GM23338 (cell line): Measurements from ENCODE around the gene CMPK2. TPM values are rescaled to one million over a fixed set of nuclear protein-coding genes. Genes with fewer than 3 reads are reported as not detected.

Experiments used
- ATAC-seq: fragments of 200-7000 bp; cut with Tn5 transposase; 3 replicates; pipeline ENCODE4 v1.9.1; 2020
- DNase-seq: peaks from one replicate; pipeline ENCODE4 v3.0.0-alpha.2; 2015; ENCODE audit warnings: low spot score
- H2AFZ ChIP-seq: fragments of 200-600 bp; sonication (generic); 2 replicates; pipeline ENCODE4 v1.8.0; 2016; ENCODE audit warnings: antibody characterized with exemption, mild to moderate bottlenecking, moderate library complexity
- H3F3A ChIP-seq: fragments of 200-600 bp; sonication (generic); replicated peaks from 2 replicates; pipeline ENCODE4 v1.8.0; 2017; ENCODE audit warnings: antibody characterized with exemption, mixed run types, low read depth
- H3K27ac ChIP-seq: fragments of 200-600 bp; sonication (generic); 2 replicates; pipeline ENCODE4 v1.6.1; 2016; ENCODE audit warnings: low read depth
- H3K27me3 ChIP-seq: fragments of 200-600 bp; sonication (generic); 2 replicates; pipeline ENCODE4 v1.8.0; 2016; ENCODE audit warnings: mild to moderate bottlenecking, mixed run types, moderate library complexity; ENCODE audit not compliant: insufficient read depth
- H3K36me3 ChIP-seq: fragments of 200-600 bp; sonication (generic); 2 replicates; pipeline ENCODE4 v1.8.0; 2016; ENCODE audit warnings: mild to moderate bottlenecking; ENCODE audit not compliant: insufficient read depth
- H3K4me1 ChIP-seq: fragments of 200-600 bp; sonication (generic); 2 replicates; pipeline ENCODE4 v1.8.0; 2016; ENCODE audit warnings: mild to moderate bottlenecking, moderate library complexity; ENCODE audit not compliant: insufficient read depth
- H3K4me2 ChIP-seq: fragments of 200-600 bp; sonication (generic); 2 replicates; pipeline ENCODE4 v1.7.1; 2017; ENCODE audit warnings: mixed run types
- H3K4me3 ChIP-seq: fragments of 200-600 bp; sonication (generic); 2 replicates; pipeline ENCODE4 v1.6.1; 2016; ENCODE audit warnings: mixed run types
- H3K79me2 ChIP-seq: fragments of 200-600 bp; sonication (generic); replicated peaks from 2 replicates; pipeline ENCODE4 v1.8.0; 2017; ENCODE audit warnings: mild to moderate bottlenecking; ENCODE audit not compliant: insufficient read depth
- H3K9me2 ChIP-seq: fragments of 200-600 bp; sonication (generic); 2 replicates; pipeline ENCODE4 v1.8.0; 2017; ENCODE audit not compliant: insufficient read depth
- H4K20me1 ChIP-seq: fragments of 200-600 bp; sonication (generic); replicated peaks from 2 replicates; pipeline ENCODE4 v1.8.0; 2017; ENCODE audit warnings: mild to moderate bottlenecking; ENCODE audit not compliant: insufficient read depth
- H3K27ac Mint-ChIP-seq: 2 replicates; pipeline ENCODE4 v1.8.0; 2020; ENCODE audit warnings: inconsistent platforms, mild to moderate bottlenecking, moderate library complexity, mixed read lengths
- H3K27me3 Mint-ChIP-seq: 3 replicates; pipeline ENCODE4 v1.8.0; 2022; ENCODE audit warnings: low read depth, mild to moderate bottlenecking, moderate library complexity, mixed read lengths, inconsistent platforms; ENCODE audit not compliant: insufficient read depth, poor library complexity
- H3K36me3 Mint-ChIP-seq: 3 replicates; pipeline ENCODE4 v1.8.0; 2021; ENCODE audit warnings: low read depth, mild to moderate bottlenecking, inconsistent platforms, moderate library complexity, mixed read lengths
- H3K4me1 Mint-ChIP-seq: 3 replicates; pipeline ENCODE4 v1.8.0; 2020; ENCODE audit warnings: mild to moderate bottlenecking, inconsistent platforms, mixed read lengths
- H3K4me3 Mint-ChIP-seq: 3 replicates; pipeline ENCODE4 v1.8.0; 2021; ENCODE audit warnings: moderate library complexity, mild to moderate bottlenecking, inconsistent platforms, mixed read lengths
- H3K9me3 Mint-ChIP-seq: 3 replicates; pipeline ENCODE4 v1.8.0; 2020; ENCODE audit warnings: moderate library complexity, mild to moderate bottlenecking, inconsistent platforms, mixed read lengths
- CTCF ChIP-seq, 2 experiments: fragments of 200-600 bp in 1 of 2; sonication (generic) in 1 of 2; conservative IDR thresholded peaks; 2 replicates each; pipeline versions ENCODE4 v1.5.1 to v1.6.1; 2016 to 2017; ENCODE audit warnings: antibody characterized with exemption in 2 of 2, low read depth in 2 of 2, mild to moderate bottlenecking in 2 of 2, moderate library complexity in 1 of 2
- ETS1 ChIP-seq: IDR thresholded peaks from 2 replicates; pipeline ENCODE4 v1.6.1; 2016; ENCODE audit warnings: antibody characterized with exemption
- EZH2 ChIP-seq: fragments of 200-600 bp; sonication (generic); IDR thresholded peaks from one replicate; pipeline ENCODE4 v1.8.0; 2017; ENCODE audit warnings: antibody characterized with exemption, mild to moderate bottlenecking, low read depth; ENCODE audit not compliant: unreplicated experiment
- EZH2phosphoT487 ChIP-seq: fragments of 200-600 bp; sonication (generic); IDR thresholded peaks from one replicate; pipeline ENCODE4 v1.8.1; 2018; ENCODE audit warnings: antibody characterized with exemption; ENCODE audit not compliant: unreplicated experiment
- NANOG ChIP-seq: IDR thresholded peaks from 2 replicates; pipeline ENCODE4 v1.6.1; 2016; ENCODE audit warnings: antibody characterized with exemption, borderline replicate concordance
- POLR2AphosphoS5 ChIP-seq: IDR thresholded peaks from 2 replicates; pipeline ENCODE4 v1.6.1; 2016; ENCODE audit warnings: antibody characterized with exemption, low read depth
- REST ChIP-seq: IDR thresholded peaks from one replicate; pipeline ENCODE4 v1.6.1; 2018; ENCODE audit warnings: antibody characterized with exemption; ENCODE audit not compliant: unreplicated experiment
- STAT1 ChIP-seq: IDR thresholded peaks from one replicate; pipeline ENCODE4 v1.6.1; 2016; ENCODE audit warnings: antibody characterized with exemption; ENCODE audit not compliant: unreplicated experiment
- ZNF114 ChIP-seq: fragments of 250-450 bp; sonication (Bioruptor Pico); IDR thresholded peaks from 2 replicates; pipeline ENCODE4 v1.5.0; 2020; ENCODE audit warnings: mild to moderate bottlenecking, moderate library complexity
- ZNF331 ChIP-seq: fragments of 250-450 bp; sonication (Bioruptor Pico); IDR thresholded peaks from 2 replicates; pipeline ENCODE4 v1.5.0; 2020; ENCODE audit warnings: low read depth, mild to moderate bottlenecking, moderate library complexity
- polyA plus RNA-seq: library from polyadenylated mRNA; unstranded; fragments of >200 nt; fragmentation: Nextera tagmentation; extraction: Ambion mirVana; gene quantifications from 2 replicates; pipeline ENCODE4 v1.2.1, GENCODE V29; 2016
- total RNA-seq: library from RNA; depleted of rRNA; stranded (reverse); fragments of >200 nt; shearing (Covaris generic); gene quantifications from 2 replicates; pipeline ENCODE4 v1.2.3, GENCODE V29; 2014

The CMPK2 gene
- total and polyA plus RNA-seq, 2 experiments from 2014 or later, result 0.13 to 0.56 TPM

GRCh38 chr2:6888724-6889123 is 23.0 kb upstream of the CMPK2 start:
- Histone ChIP-seq H2AFZ (no peak overlapping the region), H3K4me1 (no peaks in the 10 kb centered on the region), H3K9me2 (no peaks in the 10 kb centered on the region), H3K4me3 (no peak overlapping the region), H3K79me2 (no peaks in the 10 kb centered on the region), H3K27ac (no peak overlapping the region), H4K20me1 (no peaks in the 10 kb centered on the region), H3K27me3 (no peaks in the 10 kb centered on the region), H3K4me2 (no peak overlapping the region), H3F3A (no peaks in the 10 kb centered on the region), H3K36me3 (no peaks in the 10 kb centered on the region)
- ATAC-seq (no peak), DNase-seq (no peak)
- no peaks in the 10 kb centered on the region for H3K4me1 Mint-ChIP-seq
- H3K36me3 Mint-ChIP-seq, result no peaks in the 10 kb centered on the region
- TF ChIP-seq REST, result no peak
- no peak for TF ChIP-seq EZH2
- TF ChIP-seq POLR2AphosphoS5, result no peak
- no peak for TF ChIP-seq EZH2phosphoT487
- no peak for TF ChIP-seq ZNF114 (CRISPR knock-in tag)
- TF ChIP-seq CTCF (conservative IDR thresholded peaks at IDR 0.05; ENCODE audit: low read depth in 2 of 2), result no peak
- no peak for TF ChIP-seq STAT1
- H3K4me3 Mint-ChIP-seq, result no peak overlapping the region
- no peak overlapping the region for H3K27ac Mint-ChIP-seq
- H3K27me3 Mint-ChIP-seq, result no peaks in the 10 kb centered on the region
- peaks cover 3% of the 10 kb centered on the region; the same call in 1 of the 3 replicates for H3K9me3 Mint-ChIP-seq

GRCh38 chr2:6887751-6888192 is 22.1 kb upstream of the CMPK2 start:
- H3F3A ChIP-seq, result no peaks in the 10 kb centered on the region
- no peaks in the 10 kb centered on the region for H3K36me3 Mint-ChIP-seq
- no peaks in the 10 kb centered on the region for H3K36me3 ChIP-seq
- H3K27me3 Mint-ChIP-seq, result no peaks in the 10 kb centered on the region
- no peaks in the 10 kb centered on the region for H4K20me1 ChIP-seq
- H3K27me3 ChIP-seq, result no peaks in the 10 kb centered on the region
- ATAC-seq (no peak), DNase-seq (no peak)
- H3K9me2 ChIP-seq, result no peaks in the 10 kb centered on the region
- no peak overlapping the region for H3K4me3 ChIP-seq
- no peaks in the 10 kb centered on the region for H3K79me2 ChIP-seq
- no peak overlapping the region for H3K27ac ChIP-seq
- no peak overlapping the region for H3K4me2 ChIP-seq
- H3K9me3 Mint-ChIP-seq, result peaks cover 4% of the 10 kb centered on the region; the same call in 1 of the 3 replicates
- no peak overlapping the region for H3K27ac Mint-ChIP-seq
- no peaks in the 10 kb centered on the region for H3K4me1 ChIP-seq
- peak overlapping the region; percentile 39; the same call in 1 of the 2 replicates for H2AFZ ChIP-seq
- no peak overlapping the region for H3K4me3 Mint-ChIP-seq
- H3K4me1 Mint-ChIP-seq, result no peaks in the 10 kb centered on the region
- no peak for TF ChIP-seq ETS1
- no peak for TF ChIP-seq NANOG
- no peak for TF ChIP-seq CTCF (conservative IDR thresholded peaks at IDR 0.05; ENCODE audit: low read depth in 2 of 2)
- no peak for TF ChIP-seq POLR2AphosphoS5
- TF ChIP-seq ZNF331 (CRISPR knock-in tag), result no peak
